Muscle of leg (tissue), 11 donors: ENCODE data around the gene COBL. TPM values are rescaled to one million over a fixed set of nuclear protein-coding genes. Genes with fewer than 3 reads are reported as not detected.

Experiments used
- DNase-seq: peaks from one replicate; pipeline ENCODE4 v3.0.0; 2013
- H3K27ac ChIP-seq: one replicate; pipeline ENCODE4 v1.5.1; 2013; ENCODE audit warnings: mild to moderate bottlenecking, low read length, control low read depth
- H3K27me3 ChIP-seq: one replicate; pipeline ENCODE4 v1.6.1; 2013; ENCODE audit warnings: low read length; ENCODE audit not compliant: control insufficient read depth, insufficient read depth
- H3K36me3 ChIP-seq: one replicate; pipeline ENCODE4 v1.6.1; 2013; ENCODE audit warnings: low read length; ENCODE audit not compliant: control insufficient read depth, insufficient read depth
- H3K4me1 ChIP-seq: one replicate; pipeline ENCODE4 v1.6.1; 2013; ENCODE audit warnings: low read length; ENCODE audit not compliant: control insufficient read depth, insufficient read depth
- H3K4me3 ChIP-seq: one replicate; pipeline ENCODE4 v1.5.1; 2013; ENCODE audit warnings: low read length, control low read depth
- H3K9me3 ChIP-seq: replicated peaks from 2 replicates; pipeline ENCODE4 v1.6.1; 2013; ENCODE audit warnings: low read depth, low read length; ENCODE audit not compliant: control insufficient read depth
- WGBS: methylation state at CpG from one replicate; pipeline ENCODE4 v1.1.5; 2013; ENCODE audit warnings: missing lambda C conversion rate; ENCODE audit not compliant: insufficient coverage; 5-methylcytosine and 5-hydroxymethylcytosine counted together
- polyA plus RNA-seq, 8 donors: library from polyadenylated mRNA; unstranded; fragments of 120-200 nt; gene quantifications; one replicate each; pipeline versions ENCODE4 v1.2.1 to v1.2.3, GENCODE V29; 2013; ENCODE audit warnings: inconsistent platforms in 1 of 8, low replicate concordance in 1 of 8; ENCODE audit not compliant: insufficient read length in 8 of 8, insufficient read depth in 1 of 8
- total RNA-seq: library from RNA; stranded (reverse); fragments of 120-200 nt; gene quantifications from one replicate; pipeline ENCODE4 v1.2.4, GENCODE V29; 2013

Gene COBL
- total and polyA plus RNA-seq, 9 donors = 60.6 to 122 (median 94.2) TPM

DNA sequence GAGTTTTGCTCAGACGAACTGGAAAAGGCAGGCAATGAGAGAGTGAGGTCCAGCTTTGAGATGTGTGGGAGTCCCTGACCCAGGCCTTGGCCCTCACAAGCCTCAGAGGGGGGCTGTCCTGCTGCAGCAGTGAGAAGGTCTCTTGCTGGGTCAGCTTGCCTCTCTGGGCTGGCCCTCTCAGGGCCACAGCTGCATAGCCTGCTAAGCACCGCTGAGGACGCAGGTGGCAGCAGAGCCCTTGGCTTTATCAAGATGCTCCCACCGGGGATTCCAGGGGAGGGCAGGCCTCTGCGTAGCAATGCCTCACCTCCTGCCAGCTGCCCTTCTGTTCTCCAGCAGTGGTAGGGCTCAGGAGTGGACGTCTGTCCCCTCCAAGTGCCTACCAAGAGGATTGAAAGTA lies 128.7 kb downstream of the COBL start:
- Histone ChIP-seq H3K36me3 (peaks cover under 1% of the 10 kb centered on the region), H3K27ac (peak overlapping the region; percentile 53), H3K4me1 (peaks cover 12% of the 10 kb centered on the region), H3K27me3 (no peaks in the 10 kb centered on the region), H3K9me3 (no peaks in the 10 kb centered on the region), H3K4me3 (no peak overlapping the region)
- 20% methylated on average over 4 of the region's 6 CpGs for WGBS
- DNase-seq = peak; percentile 40

GRCh38 chr7:51186531-51186930 lies 130.1 kb downstream of the COBL start:
- WGBS = 46% methylated on average over 2 of the region's 5 CpGs
- no peaks in the 10 kb centered on the region for H3K9me3 ChIP-seq
- no peak overlapping the region for H3K4me3 ChIP-seq
- H3K27me3 ChIP-seq = no peaks in the 10 kb centered on the region
- peaks cover 5% of the 10 kb centered on the region for H3K36me3 ChIP-seq
- H3K4me1 ChIP-seq = peaks cover 12% of the 10 kb centered on the region
- DNase-seq = peak; percentile 61
- H3K27ac ChIP-seq = peak overlapping the region; percentile 76

DNA sequence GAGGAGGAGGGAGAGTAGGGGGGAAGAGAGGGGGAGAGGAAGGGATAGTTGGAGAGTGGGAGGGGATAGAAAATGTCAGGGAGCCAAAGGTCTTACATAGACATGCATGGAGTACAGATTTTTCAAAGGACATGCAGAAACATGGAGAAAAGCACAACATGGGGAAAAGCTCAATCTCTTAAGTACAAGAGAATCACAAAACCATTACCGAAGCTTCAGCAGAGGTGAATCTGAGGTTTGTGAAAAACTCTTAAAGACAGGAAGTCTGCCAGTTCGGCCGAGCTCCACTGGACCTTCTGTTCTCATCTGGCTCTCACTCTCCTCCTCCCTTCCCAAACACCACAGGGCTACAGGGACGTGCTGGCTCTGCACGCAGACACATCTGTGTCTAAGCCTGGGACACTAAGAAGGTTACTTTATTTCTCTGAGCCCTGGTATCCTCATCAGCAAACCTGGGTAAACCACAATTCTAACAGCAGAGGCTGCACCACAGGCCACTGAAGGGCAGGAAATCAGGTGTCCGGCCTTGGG lies 133.9 kb downstream of the COBL start:
- WGBS = 15% methylated on average over 4 of the region's 6 CpGs

GRCh38 chr7:51180092-51180491 lies 136.5 kb downstream of the COBL start:
- no peak for DNase-seq
- peaks cover 5% of the 10 kb centered on the region for H3K36me3 ChIP-seq
- H3K4me1 ChIP-seq = no peaks in the 10 kb centered on the region
- no peaks in the 10 kb centered on the region for H3K9me3 ChIP-seq
- H3K27ac ChIP-seq = no peak overlapping the region
- 93% methylated on average over 3 of the region's 4 CpGs for WGBS
- H3K4me3 ChIP-seq = no peak overlapping the region
- no peaks in the 10 kb centered on the region for H3K27me3 ChIP-seq

More for the DNA sequence above, 133.9 kb downstream of the COBL start:
- H3K27me3 ChIP-seq = no peaks in the 10 kb centered on the region
- no peak overlapping the region for H3K27ac ChIP-seq
- no peaks in the 10 kb centered on the region for H3K9me3 ChIP-seq
- peaks cover 5% of the 10 kb centered on the region for H3K36me3 ChIP-seq
- H3K4me1 ChIP-seq = peaks cover 5% of the 10 kb centered on the region
- DNase-seq = peak; percentile 70
- H3K4me3 ChIP-seq = no peak overlapping the region

- H3K27ac ChIP-seq = no peak overlapping the region
- WGBS = 0% methylated on average over 1 of the region's 3 CpGs
- no peaks in the 10 kb centered on the region for H3K36me3 ChIP-seq
- H3K27me3 ChIP-seq = no peaks in the 10 kb centered on the region
- DNase-seq = no peak
- H3K9me3 ChIP-seq = no peaks in the 10 kb centered on the region
- no peaks in the 10 kb centered on the region for H3K4me1 ChIP-seq
- H3K4me3 ChIP-seq = no peak overlapping the region
These were observed 140.6 kb downstream of the COBL start for GRCh38 chr7:51175992-51176388.

GRCh38 chr7:51175316-51175991 lies 141.2 kb downstream of the COBL start:
- DNase-seq = no peak
- WGBS = 6% methylated on average over 2 of the region's 6 CpGs
- Histone ChIP-seq H3K9me3 (no peaks in the 10 kb centered on the region), H3K4me1 (no peaks in the 10 kb centered on the region), H3K27me3 (no peaks in the 10 kb centered on the region), H3K4me3 (no peak overlapping the region), H3K27ac (no peak overlapping the region), H3K36me3 (no peaks in the 10 kb centered on the region)

DNA sequence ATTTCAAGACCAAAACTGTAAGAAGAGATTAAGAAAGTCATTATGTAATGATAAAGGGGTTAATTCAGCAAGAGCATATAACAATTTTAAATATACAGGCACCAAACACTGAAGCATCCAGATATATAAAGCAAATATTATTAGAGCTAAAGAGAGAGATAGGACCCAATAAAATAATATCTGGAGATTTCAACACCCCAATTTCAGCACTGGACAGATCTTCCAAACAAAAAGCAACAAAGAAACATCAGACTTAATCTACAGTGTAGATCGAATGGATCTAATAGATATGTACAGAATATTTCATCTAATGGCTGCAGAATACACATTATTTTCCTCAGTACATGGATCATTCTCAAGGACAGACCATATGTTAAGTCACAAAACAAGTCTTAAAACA lies 151.3 kb downstream of the COBL start:
- H3K4me3 ChIP-seq = no peak overlapping the region
- no peak overlapping the region for H3K27ac ChIP-seq
- no peaks in the 10 kb centered on the region for H3K27me3 ChIP-seq
- no CpG with 5 or more reads among the region's 1 CpG for WGBS
- no peaks in the 10 kb centered on the region for H3K4me1 ChIP-seq
- DNase-seq = no peak
- H3K9me3 ChIP-seq = no peaks in the 10 kb centered on the region
- H3K36me3 ChIP-seq = no peaks in the 10 kb centered on the region

GRCh38 chr7:51162724-51163329 lies 153.8 kb downstream of the COBL start:
- no peaks in the 10 kb centered on the region for H3K9me3 ChIP-seq
- H3K27me3 ChIP-seq = peaks cover 3% of the 10 kb centered on the region
- no peaks in the 10 kb centered on the region for H3K36me3 ChIP-seq
- DNase-seq = peak; percentile 90
- WGBS = 4% methylated on average over 4 of the region's 9 CpGs
- no peak overlapping the region for H3K27ac ChIP-seq
- no peak overlapping the region for H3K4me3 ChIP-seq
- H3K4me1 ChIP-seq = no peaks in the 10 kb centered on the region

GRCh38 chr7:51161937-51162336 lies 154.7 kb downstream of the COBL start:
- WGBS = no CpG with 5 or more reads among the region's 6 CpGs

GRCh38 chr7:51160990-51161615 lies 155.5 kb downstream of the COBL start:
- no peak overlapping the region for H3K4me3 ChIP-seq
- WGBS = no CpG with 5 or more reads among the region's 9 CpGs
- no peak overlapping the region for H3K27ac ChIP-seq
- DNase-seq = peak; percentile 94
- H3K4me1 ChIP-seq = peaks cover 2% of the 10 kb centered on the region
- H3K9me3 ChIP-seq = no peaks in the 10 kb centered on the region
- H3K36me3 ChIP-seq = no peaks in the 10 kb centered on the region
- H3K27me3 ChIP-seq = peaks cover 3% of the 10 kb centered on the region

More at GRCh38 chr7:51161937-51162336, 154.7 kb downstream of the COBL start:
- Histone ChIP-seq H3K27ac (no peak overlapping the region), H3K9me3 (no peaks in the 10 kb centered on the region), H3K4me1 (no peaks in the 10 kb centered on the region), H3K4me3 (no peak overlapping the region), H3K27me3 (peaks cover 3% of the 10 kb centered on the region), H3K36me3 (no peaks in the 10 kb centered on the region)
- DNase-seq = no peak
